HEK293 (cell line): ENCODE measurements around the gene ADGRB3.

Source experiments
- CTCF ChIA-PET: fragments of 350-600 bp; formaldehyde crosslinking; extraction: SDS; loops from one replicate; lab custom pipeline; 2021; ENCODE audit warnings: antibody characterized with exemption; lab: Yijun Ruan, JAX
- POLR2A ChIA-PET: fragments of 300-600 bp; formaldehyde crosslinking; extraction: SDS; loops from one replicate; lab custom pipeline; 2020; ENCODE audit warnings: antibody characterized with exemption, inconsistent platforms; lab: Yijun Ruan, JAX
- H3K27ac ChIP-seq: fragments of 200-500 bp; sonication (Bioruptor generic); 2 replicates; pipeline ENCODE4 v1.5.1; 2014; ENCODE audit warnings: low read depth, low read length, control low read depth, inconsistent platforms; ENCODE audit errors: extremely low read depth
- H3K36me3 ChIP-seq, 2 experiments: fragments of 200-500 bp in 1 of 2; sonication (Bioruptor generic) in 1 of 2; 1 replicate in 1 of 2; 2 replicates in 1 of 2; pipeline ENCODE4 v1.5.1; 2014 to 2017; ENCODE audit warnings: inconsistent platforms in 2 of 2, low read length in 2 of 2; ENCODE audit not compliant: control insufficient read depth in 2 of 2, insufficient read depth in 1 of 2
- H3K4me1 ChIP-seq: fragments of 200-500 bp; sonication (Bioruptor generic); 2 replicates; pipeline ENCODE4 v1.5.1; 2014; ENCODE audit warnings: mild to moderate bottlenecking, low read length, inconsistent platforms; ENCODE audit not compliant: control insufficient read depth, insufficient read depth
- H3K4me3 ChIP-seq: 2 replicates; pipeline ENCODE4 v1.5.1; 2011; ENCODE audit warnings: low read depth, mild to moderate bottlenecking, control low read depth, low read length, moderate library complexity
- H3K9me3 ChIP-seq: fragments of 200-500 bp; sonication (Bioruptor generic); 2 replicates; pipeline ENCODE4 v1.5.1; 2014; ENCODE audit warnings: low read depth, low read length, inconsistent platforms; ENCODE audit not compliant: control insufficient read depth, insufficient read depth
- GLIS2 ChIP-seq: fragments of 450-650 bp; formaldehyde crosslinking; IDR thresholded peaks from 2 replicates; pipeline ENCODE4 v1.5.1; 2016; ENCODE audit warnings: missing biosample characterization, missing genetic modification characterization
- KLF10 ChIP-seq: fragments of 450-650 bp; IDR thresholded peaks from 2 replicates; pipeline ENCODE4 v1.5.1; 2018; ENCODE audit warnings: missing biosample characterization, mild to moderate bottlenecking, missing genetic modification characterization
- MZF1 ChIP-seq: fragments of 450-650 bp; formaldehyde crosslinking; IDR thresholded peaks from 2 replicates; pipeline ENCODE4 v1.5.1; 2017; ENCODE audit warnings: missing biosample characterization, missing genetic modification characterization, borderline replicate concordance
- PRDM1 ChIP-seq: fragments of 450-650 bp; formaldehyde crosslinking; IDR thresholded peaks from 2 replicates; pipeline ENCODE4; 2016; ENCODE audit warnings: missing biosample characterization, missing genetic modification characterization
- ZBTB20 ChIP-seq: fragments of 450-650 bp; formaldehyde crosslinking; IDR thresholded peaks from 2 replicates; pipeline ENCODE4 v1.5.1; 2016; ENCODE audit warnings: missing biosample characterization, missing genetic modification characterization
- ZNF138 ChIP-seq: fragments of 450-650 bp; formaldehyde crosslinking; IDR thresholded peaks from 2 replicates; pipeline ENCODE4 v1.5.1; 2016; ENCODE audit warnings: missing biosample characterization, missing genetic modification characterization, borderline replicate concordance
- ZNF211 ChIP-seq: fragments of 450-650 bp; formaldehyde crosslinking; IDR thresholded peaks from 2 replicates; pipeline ENCODE4 v1.5.1; 2016; ENCODE audit warnings: low read depth, missing biosample characterization, missing genetic modification characterization
- ZNF24 ChIP-seq: fragments of 450-650 bp; formaldehyde crosslinking; IDR thresholded peaks from 2 replicates; pipeline ENCODE4 v1.5.1; 2016; ENCODE audit warnings: missing biosample characterization, missing genetic modification characterization
- ZNF280D ChIP-seq: fragments of 450-650 bp; formaldehyde crosslinking; IDR thresholded peaks from 2 replicates; pipeline ENCODE4 v1.5.1; 2016; ENCODE audit warnings: missing biosample characterization, missing genetic modification characterization
- ZNF501 ChIP-seq: fragments of 450-650 bp; formaldehyde crosslinking; IDR thresholded peaks from 2 replicates; pipeline ENCODE4 v1.5.1; 2016; ENCODE audit warnings: missing biosample characterization, missing genetic modification characterization
- ZNF514 ChIP-seq: fragments of 450-650 bp; formaldehyde crosslinking; IDR thresholded peaks from 2 replicates; pipeline ENCODE4 v1.5.1; 2016; ENCODE audit warnings: missing biosample characterization, missing genetic modification characterization
- ZNF518A ChIP-seq: fragments of 450-650 bp; formaldehyde crosslinking; conservative IDR thresholded peaks from 2 replicates; pipeline ENCODE4 v1.5.1; 2016; ENCODE audit warnings: low read depth, missing biosample characterization, missing genetic modification characterization
- ZNF558 ChIP-seq: fragments of 450-650 bp; formaldehyde crosslinking; IDR thresholded peaks from 2 replicates; pipeline ENCODE4 v1.5.1; 2016; ENCODE audit warnings: missing biosample characterization, missing genetic modification characterization
- ZNF571 ChIP-seq: fragments of 450-650 bp; formaldehyde crosslinking; IDR thresholded peaks from 2 replicates; pipeline ENCODE4 v1.5.0; 2017; ENCODE audit warnings: missing biosample characterization, missing genetic modification characterization
- ZNF670 ChIP-seq: fragments of 450-650 bp; formaldehyde crosslinking; IDR thresholded peaks from 2 replicates; pipeline ENCODE4 v1.5.1; 2016; ENCODE audit warnings: missing biosample characterization, missing genetic modification characterization, low read depth
- ZNF777 ChIP-seq: fragments of 450-650 bp; formaldehyde crosslinking; IDR thresholded peaks from 2 replicates; pipeline ENCODE4 v1.5.1; 2017; ENCODE audit warnings: missing biosample characterization, missing genetic modification characterization, borderline replicate concordance
- ZNF837 ChIP-seq: fragments of 450-650 bp; formaldehyde crosslinking; IDR thresholded peaks from 2 replicates; pipeline ENCODE4 v1.5.1; 2016; ENCODE audit warnings: missing biosample characterization, missing genetic modification characterization
- TF ChIP-seq, protein P1 (sequence below): fragments of 450-650 bp; formaldehyde crosslinking; IDR thresholded peaks from 2 replicates; pipeline ENCODE4 v1.5.1; 2016; ENCODE audit warnings: missing biosample characterization, missing genetic modification characterization, borderline replicate concordance
- TF ChIP-seq, protein P2 (sequence below): fragments of 450-650 bp; formaldehyde crosslinking; IDR thresholded peaks from 2 replicates; pipeline ENCODE4 v1.5.1; 2016; ENCODE audit warnings: missing biosample characterization, missing genetic modification characterization
- TF ChIP-seq, protein P3 (sequence below): fragments of 450-650 bp; formaldehyde crosslinking; IDR thresholded peaks from 2 replicates; pipeline ENCODE4 v1.5.1; 2017; ENCODE audit warnings: missing biosample characterization, missing genetic modification characterization

ADGRB3 gene

DNA sequence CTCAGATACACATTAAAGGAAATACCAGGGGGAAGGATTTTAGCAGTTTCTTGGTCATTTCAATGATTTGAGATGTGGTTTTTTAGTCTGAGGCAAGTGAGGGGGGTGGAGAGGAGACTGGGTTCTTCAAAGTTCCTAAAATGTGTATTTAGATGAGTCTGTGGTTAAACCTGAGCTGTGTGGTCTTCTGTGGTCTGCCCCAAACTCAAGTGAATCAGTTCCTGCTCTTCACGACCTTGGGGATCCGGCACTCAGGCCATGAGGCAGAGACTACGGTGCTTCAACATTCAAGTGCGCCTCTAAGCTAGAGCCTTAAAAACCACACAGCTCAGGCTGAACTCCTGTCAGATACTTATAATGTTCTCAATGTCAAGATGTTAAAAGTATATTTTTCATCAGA lies 755.0 kb downstream of the ADGRB3 start (continued):
- TF ChIP-seq, protein P1, sequence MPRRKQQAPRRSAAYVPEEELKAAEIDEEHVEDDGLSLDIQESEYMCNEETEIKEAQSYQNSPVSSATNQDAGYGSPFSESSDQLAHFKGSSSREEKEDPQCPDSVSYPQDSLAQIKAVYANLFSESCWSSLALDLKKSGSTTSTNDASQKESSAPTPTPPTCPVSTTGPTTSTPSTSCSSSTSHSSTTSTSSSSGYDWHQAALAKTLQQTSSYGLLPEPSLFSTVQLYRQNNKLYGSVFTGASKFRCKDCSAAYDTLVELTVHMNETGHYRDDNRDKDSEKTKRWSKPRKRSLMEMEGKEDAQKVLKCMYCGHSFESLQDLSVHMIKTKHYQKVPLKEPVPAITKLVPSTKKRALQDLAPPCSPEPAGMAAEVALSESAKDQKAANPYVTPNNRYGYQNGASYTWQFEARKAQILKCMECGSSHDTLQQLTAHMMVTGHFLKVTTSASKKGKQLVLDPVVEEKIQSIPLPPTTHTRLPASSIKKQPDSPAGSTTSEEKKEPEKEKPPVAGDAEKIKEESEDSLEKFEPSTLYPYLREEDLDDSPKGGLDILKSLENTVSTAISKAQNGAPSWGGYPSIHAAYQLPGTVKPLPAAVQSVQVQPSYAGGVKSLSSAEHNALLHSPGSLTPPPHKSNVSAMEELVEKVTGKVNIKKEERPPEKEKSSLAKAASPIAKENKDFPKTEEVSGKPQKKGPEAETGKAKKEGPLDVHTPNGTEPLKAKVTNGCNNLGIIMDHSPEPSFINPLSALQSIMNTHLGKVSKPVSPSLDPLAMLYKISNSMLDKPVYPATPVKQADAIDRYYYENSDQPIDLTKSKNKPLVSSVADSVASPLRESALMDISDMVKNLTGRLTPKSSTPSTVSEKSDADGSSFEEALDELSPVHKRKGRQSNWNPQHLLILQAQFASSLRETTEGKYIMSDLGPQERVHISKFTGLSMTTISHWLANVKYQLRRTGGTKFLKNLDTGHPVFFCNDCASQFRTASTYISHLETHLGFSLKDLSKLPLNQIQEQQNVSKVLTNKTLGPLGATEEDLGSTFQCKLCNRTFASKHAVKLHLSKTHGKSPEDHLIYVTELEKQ (tag by site-specific recombination), result no peak
- TF ChIP-seq ZNF777, result no peak
- TF ChIP-seq ZNF138, result no peak

DNA sequence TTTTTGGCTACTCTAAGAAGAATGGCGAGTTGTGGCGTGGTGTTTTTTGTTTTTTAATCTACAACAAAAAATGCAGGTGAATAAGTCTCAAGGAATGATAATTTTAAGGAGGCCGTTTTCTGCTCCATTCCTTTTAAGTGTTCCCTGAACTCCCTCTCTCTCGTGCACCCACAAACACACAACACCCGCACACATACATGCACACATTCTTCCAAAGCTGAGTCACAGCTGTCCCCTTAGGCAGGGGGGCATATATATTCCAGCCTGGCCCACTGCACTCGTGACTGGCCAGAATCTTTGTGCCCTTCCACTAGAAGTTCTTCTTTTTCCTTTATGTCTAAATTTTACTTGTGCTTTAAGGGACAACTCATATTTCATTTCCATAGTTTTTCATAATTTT lies 756.0 kb downstream of the ADGRB3 start:
- Histone ChIP-seq H3K4me1 (no peaks in the 10 kb centered on the region), H3K36me3 (no peaks in the 10 kb centered on the region), H3K9me3 (no peaks in the 10 kb centered on the region), H3K27ac (no peak overlapping the region), H3K4me3 (no peak overlapping the region)
- CTCF ChIA-PET, result no interaction called here
- TF ChIP-seq PRDM1, result no peak
- no peak for TF ChIP-seq ZNF280D (tag by site-specific recombination)
- no peak for TF ChIP-seq ZNF670 (tag by site-specific recombination)
- no peak for TF ChIP-seq ZNF211 (tag by site-specific recombination)
- TF ChIP-seq, protein P2, sequence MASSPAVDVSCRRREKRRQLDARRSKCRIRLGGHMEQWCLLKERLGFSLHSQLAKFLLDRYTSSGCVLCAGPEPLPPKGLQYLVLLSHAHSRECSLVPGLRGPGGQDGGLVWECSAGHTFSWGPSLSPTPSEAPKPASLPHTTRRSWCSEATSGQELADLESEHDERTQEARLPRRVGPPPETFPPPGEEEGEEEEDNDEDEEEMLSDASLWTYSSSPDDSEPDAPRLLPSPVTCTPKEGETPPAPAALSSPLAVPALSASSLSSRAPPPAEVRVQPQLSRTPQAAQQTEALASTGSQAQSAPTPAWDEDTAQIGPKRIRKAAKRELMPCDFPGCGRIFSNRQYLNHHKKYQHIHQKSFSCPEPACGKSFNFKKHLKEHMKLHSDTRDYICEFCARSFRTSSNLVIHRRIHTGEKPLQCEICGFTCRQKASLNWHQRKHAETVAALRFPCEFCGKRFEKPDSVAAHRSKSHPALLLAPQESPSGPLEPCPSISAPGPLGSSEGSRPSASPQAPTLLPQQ (tag by site-specific recombination), result no peak
- TF ChIP-seq MZF1 (tag by site-specific recombination), result no peak
- TF ChIP-seq ZNF571 (tag by site-specific recombination), result no peak
- TF ChIP-seq, protein P3, sequence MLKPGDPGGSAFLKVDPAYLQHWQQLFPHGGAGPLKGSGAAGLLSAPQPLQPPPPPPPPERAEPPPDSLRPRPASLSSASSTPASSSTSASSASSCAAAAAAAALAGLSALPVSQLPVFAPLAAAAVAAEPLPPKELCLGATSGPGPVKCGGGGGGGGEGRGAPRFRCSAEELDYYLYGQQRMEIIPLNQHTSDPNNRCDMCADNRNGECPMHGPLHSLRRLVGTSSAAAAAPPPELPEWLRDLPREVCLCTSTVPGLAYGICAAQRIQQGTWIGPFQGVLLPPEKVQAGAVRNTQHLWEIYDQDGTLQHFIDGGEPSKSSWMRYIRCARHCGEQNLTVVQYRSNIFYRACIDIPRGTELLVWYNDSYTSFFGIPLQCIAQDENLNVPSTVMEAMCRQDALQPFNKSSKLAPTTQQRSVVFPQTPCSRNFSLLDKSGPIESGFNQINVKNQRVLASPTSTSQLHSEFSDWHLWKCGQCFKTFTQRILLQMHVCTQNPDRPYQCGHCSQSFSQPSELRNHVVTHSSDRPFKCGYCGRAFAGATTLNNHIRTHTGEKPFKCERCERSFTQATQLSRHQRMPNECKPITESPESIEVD, result no peak
- no peak for TF ChIP-seq GLIS2 (tag by site-specific recombination)
- POLR2A ChIA-PET, result no interaction called here

DNA sequence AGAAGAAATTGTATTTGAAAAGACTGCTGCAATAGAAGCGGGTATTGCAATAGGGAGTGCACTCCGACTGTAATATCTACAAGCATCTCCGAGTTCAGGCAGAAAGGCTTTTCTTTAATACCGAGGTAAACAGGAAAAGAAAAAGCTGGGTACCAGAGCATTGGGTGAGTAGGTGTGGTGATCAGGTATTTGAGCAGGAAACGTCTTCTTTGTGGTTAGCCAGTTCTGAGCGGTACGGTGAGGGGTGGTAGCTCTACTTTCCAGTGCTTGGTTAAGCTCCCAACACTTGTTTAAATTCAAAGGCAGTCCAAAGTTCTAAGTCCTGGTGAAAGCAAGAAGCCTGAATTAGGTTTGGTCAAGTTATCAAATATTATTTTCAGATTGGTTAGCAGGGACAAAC lies 757.7 kb downstream of the ADGRB3 start:
- no peak overlapping the region for H3K27ac ChIP-seq
- POLR2A ChIA-PET, result no interaction called here
- no peak for TF ChIP-seq ZBTB20 (tag by site-specific recombination)
- no peak for TF ChIP-seq ZNF837 (tag by site-specific recombination)
- no peak for TF ChIP-seq ZNF24
- TF ChIP-seq ZNF501 (tag by site-specific recombination), result no peak
- no peak for TF ChIP-seq ZNF518A (tag by site-specific recombination)
- TF ChIP-seq ZNF514 (tag by site-specific recombination), result no peak
- no peak for TF ChIP-seq KLF10
- no peak for TF ChIP-seq ZNF558 (tag by site-specific recombination)

More for the DNA sequence above, 757.7 kb downstream of the ADGRB3 start:
- CTCF ChIA-PET, result interaction anchor here (0.6 kb wide), 1 partner anchor 900 kb away, joined by 4 read pairs; no protein-coding TSS in a partner anchor
- Histone ChIP-seq H3K4me1 (no peaks in the 10 kb centered on the region), H3K36me3 (no peaks in the 10 kb centered on the region), H3K9me3 (no peaks in the 10 kb centered on the region), H3K4me3 (no peak overlapping the region)
